HepG2 (cell line): Measurements from ENCODE around the gene MRPS11. TPM values are rescaled to one million over a fixed set of nuclear protein-coding genes. Genes with fewer than 3 reads are reported as not detected.

Source experiments
- ATAC-seq: fragments of 200-7000 bp; cut with Tn5 transposase; 3 replicates; pipeline ENCODE4 v1.9.1; 2020; ENCODE audit warnings: mild to moderate bottlenecking, moderate library complexity
- BruUV-seq: library from RNA; stranded (reverse); fragments of 400-500 nt; replicated peaks from 2 replicates; lab custom pipeline; 2021; lab: Mats Ljungman, UMichigan
- CTCF ChIA-PET: fragments of 300-600 bp; formaldehyde crosslinking; extraction: SDS; loops from one replicate; lab custom pipeline; 2021; ENCODE audit warnings: low total read pairs, inconsistent platforms, low intra/inter-chr PET ratio; lab: Yijun Ruan, JAX
- POLR2A ChIA-PET: fragments of 350-600 bp; sonication (Branson Sonifier 250); formaldehyde crosslinking; loops from one replicate; lab custom pipeline; 2020; ENCODE audit warnings: antibody characterized with exemption, inconsistent platforms; lab: Yijun Ruan, JAX
- DNase-seq: peaks from one replicate; pipeline ENCODE4 v3.0.0-alpha.2; 2015; ENCODE audit warnings: low spot score
- FAIRE-seq: peaks from 3 replicates; lab custom pipeline; 2011; peaks lifted over from hg19 to GRCh38; lab: Jason Lieb, UNC
- H2AFZ ChIP-seq: one replicate; pipeline ENCODE4 v1.6.1; 2011; ENCODE audit warnings: low read length, inconsistent platforms
- H3K27ac ChIP-seq: fragments of 300-600 bp; 3 replicates; pipeline ENCODE4 v1.8.0; 2011; ENCODE audit warnings: mixed run types, mild to moderate bottlenecking, mixed read lengths, low read length, inconsistent platforms; ENCODE audit not compliant: insufficient read depth; ENCODE audit errors: extremely low read length
- H3K27me3 ChIP-seq, 2 experiments: fragments of 200-600 bp in 1 of 2; 2 replicates in 1 of 2; 3 replicates in 1 of 2; pipeline versions ENCODE4 v1.6.0 to v1.8.0; 2011; ENCODE audit warnings: low read length in 2 of 2, mild to moderate bottlenecking in 2 of 2, moderate library complexity in 2 of 2, inconsistent platforms in 1 of 2; ENCODE audit not compliant: insufficient read depth in 2 of 2, control insufficient read depth in 1 of 2
- H3K36me3 ChIP-seq, 2 experiments: fragments of 200-600 bp in 1 of 2; replicated peaks in 1 of 2; 2 replicates in 1 of 2; 3 replicates in 1 of 2; pipeline versions ENCODE4 v1.5.1 to v1.8.0; 2011; ENCODE audit warnings: low read length in 2 of 2, inconsistent platforms in 1 of 2; ENCODE audit not compliant: insufficient read depth in 2 of 2, control insufficient read depth in 1 of 2
- H3K4me1 ChIP-seq: 2 replicates; pipeline ENCODE4 v1.5.1; 2012; ENCODE audit warnings: low read length, inconsistent platforms; ENCODE audit not compliant: insufficient read depth
- H3K4me2 ChIP-seq: 2 replicates; pipeline ENCODE4 v1.6.0; 2011; ENCODE audit warnings: low read depth, low read length, inconsistent platforms
- H3K4me3 ChIP-seq, 3 experiments: fragments of 200-600 bp in 1 of 3; sonication (generic), shearing (Covaris generic) in 1 of 3; replicated peaks in 1 of 3; 2 replicates each; pipeline ENCODE4 v1.5.1; 2011 to 2016; ENCODE audit warnings: low read length in 3 of 3, inconsistent platforms in 2 of 3, low read depth in 2 of 3, mild to moderate bottlenecking in 2 of 3, control low read depth in 1 of 3, mixed read lengths in 1 of 3; ENCODE audit not compliant: insufficient read depth in 1 of 3
- H3K79me2 ChIP-seq: one replicate; pipeline ENCODE4 v1.6.1; 2011; ENCODE audit warnings: low read length, inconsistent platforms; ENCODE audit not compliant: insufficient read depth
- H3K9ac ChIP-seq: 2 replicates; pipeline ENCODE4 v1.6.0; 2011; ENCODE audit warnings: mild to moderate bottlenecking, low read depth, low read length, inconsistent platforms; ENCODE audit not compliant: insufficient read depth
- H3K9me3 ChIP-seq: 2 replicates; pipeline ENCODE4 v1.5.1; 2012; ENCODE audit warnings: mild to moderate bottlenecking, low read length
- H4K20me1 ChIP-seq: 2 replicates; pipeline ENCODE4 v1.6.0; 2011; ENCODE audit warnings: inconsistent platforms, mild to moderate bottlenecking, low read length, moderate library complexity; ENCODE audit not compliant: insufficient read depth
- HCFC1 ChIP-seq: fragments of 150-350 bp; IDR thresholded peaks from 2 replicates; pipeline ENCODE4 v1.6.1; 2014; ENCODE audit warnings: low read depth, low read length
- IRX3 ChIP-seq: sonication (generic); formaldehyde crosslinking; IDR thresholded peaks from 2 replicates; pipeline ENCODE4 v1.8.1; 2023; ENCODE audit warnings: mild to moderate bottlenecking, low read depth, missing genetic modification reagents, borderline replicate concordance
- MZF1 ChIP-seq: sonication (generic); formaldehyde crosslinking; IDR thresholded peaks from 2 replicates; pipeline ENCODE4 v1.8.1; 2023; ENCODE audit warnings: mild to moderate bottlenecking, missing genetic modification reagents, borderline replicate concordance
- PBX2 ChIP-seq: IDR thresholded peaks from 2 replicates; pipeline ENCODE4 v1.6.1; 2016; ENCODE audit warnings: control low read depth
- TCF12 ChIP-seq, 2 experiments: fragments of 450-650 bp in 1 of 2; sonication (generic) in 1 of 2; formaldehyde crosslinking in 1 of 2; IDR thresholded peaks; 2 replicates each; pipeline versions ENCODE4 v1.6.1 to v1.8.0; 2017 to 2022; ENCODE audit warnings: antibody characterized with exemption in 1 of 2, mild to moderate bottlenecking in 1 of 2, missing genetic modification reagents in 1 of 2, moderate library complexity in 1 of 2
- TRIM24 ChIP-seq: sonication (generic); formaldehyde crosslinking; IDR thresholded peaks from 2 replicates; pipeline ENCODE4 v1.8.0; 2022; ENCODE audit warnings: mild to moderate bottlenecking, missing genetic modification reagents
- ZBTB2 ChIP-seq: sonication (generic); formaldehyde crosslinking; IDR thresholded peaks from 2 replicates; pipeline ENCODE4 v1.8.0; 2022; ENCODE audit warnings: low read depth, missing genetic modification reagents
- WGBS: methylation state at CpG from one replicate; pipeline ENCODE4 v1.1.6; 2017; ENCODE audit warnings: low lambda C conversion rate; 5-methylcytosine and 5-hydroxymethylcytosine counted together
- in situ Hi-C: cut with HindIII; loops from 2 replicates; pipeline ENCODE4 v1.10.0; 2017; ENCODE audit warnings: low pct_unique_long_range_greater_than_20kb; ENCODE audit not compliant: extremely low pct_ligation_motif_present
- intact Hi-C: fragments of 100-400 bp; cut with micrococcal nuclease; formaldehyde crosslinking; loops from one replicate; pipeline ENCODE4 v1.10.0; 2022; ENCODE audit not compliant: unreplicated experiment
- polyA plus RNA-seq, 8 experiments: library from polyadenylated mRNA; depleted of rRNA in 3 of 8; stranded (reverse) in 7 of 8; unstranded in 1 of 8; fragments of >200 nt; fragmentation: Illumina TruSeq in 4 of 8; extraction: Trizol in 4 of 8; gene quantifications; 2 replicates each; pipeline versions ENCODE4 v1.2.1 to v1.2.3, GENCODE V29; 2011 to 2016; ENCODE audit warnings: low read depth in 4 of 8, missing spikeins in 1 of 8, mixed read lengths in 1 of 8; ENCODE audit not compliant: insufficient read depth in 1 of 8
- total RNA-seq, 5 experiments: library from RNA; depleted of rRNA; stranded (reverse); fragments of >200 nt; fragmentation: Illumina TruSeq; extraction: Trizol; gene quantifications; 2 replicates each; pipeline ENCODE4 v1.2.3, GENCODE V29; 2016; ENCODE audit warnings: low read depth in 1 of 5

Gene MRPS11
- total and polyA plus RNA-seq, 2 of the 13 experiments (the other 11 are each of a cell fraction or from before 2014, with no cell fraction given) = 50.1 to 72.7 TPM

DNA sequence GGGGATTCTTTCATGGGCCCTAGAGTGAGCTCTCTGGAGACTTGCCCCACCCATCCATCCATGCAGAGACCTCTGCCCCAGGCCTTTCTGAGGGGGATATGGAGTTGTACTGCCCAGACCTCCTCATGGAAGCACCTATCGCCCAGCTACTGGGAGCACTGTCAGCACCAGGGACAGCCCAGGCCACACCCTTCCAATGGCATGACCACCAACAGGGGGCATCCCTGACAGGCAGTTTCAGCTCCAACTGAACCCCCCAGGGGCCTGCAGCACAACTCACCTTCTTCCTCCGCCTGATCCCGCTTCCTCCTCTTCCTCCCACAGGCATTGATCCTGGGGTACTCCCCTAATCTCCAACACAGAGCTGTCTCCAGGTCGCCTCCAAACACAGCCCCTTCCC, 21.8 kb downstream of the MRPS11 start (continued):
- TF ChIP-seq PBX2 = no peak
- no peak for TF ChIP-seq TRIM24 (CRISPR knock-in tag)

GRCh38 chr15:88490036-88490435, 22.5 kb downstream of the MRPS11 start:
- BruUV-seq = no TSS peak
- ChIA-PET POLR2A (interaction anchor here (0.6 kb wide), 1 partner anchor 28 kb away, joined by 3 read pairs; no protein-coding TSS in a partner anchor), CTCF (no interaction called here)
- Histone ChIP-seq H3K79me2 (no peaks in the 10 kb centered on the region), H3K9ac (no peak overlapping the region), H3K4me2 (no peak overlapping the region), H3K4me1 (no peaks in the 10 kb centered on the region), H3K9me3 (no peaks in the 10 kb centered on the region), H4K20me1 (no peaks in the 10 kb centered on the region), H2AFZ (no peak overlapping the region), H3K4me3 (no peak overlapping the region), H3K36me3 (no peaks in the 10 kb centered on the region), H3K27me3 (no peaks in the 10 kb centered on the region), H3K27ac (no peak overlapping the region)
- intact Hi-C loops (no loop called here), in situ Hi-C loops (no loop called here)
- no peak for FAIRE-seq
- no peak for TF ChIP-seq MZF1 (CRISPR knock-in tag)
- no peak for TF ChIP-seq HCFC1
- no peak for TF ChIP-seq IRX3 (CRISPR knock-in tag)
- WGBS = 48% methylated on average over 3 of the region's 3 CpGs
- DNase-seq = no peak
- no peak for ATAC-seq

- Histone ChIP-seq H3K4me1 (no peaks in the 10 kb centered on the region), H3K4me2 (no peak overlapping the region), H4K20me1 (no peaks in the 10 kb centered on the region), H3K4me3 (no peak overlapping the region), H3K79me2 (no peaks in the 10 kb centered on the region), H2AFZ (no peak overlapping the region), H3K27me3 (no peaks in the 10 kb centered on the region), H3K36me3 (no peaks in the 10 kb centered on the region), H3K9ac (no peak overlapping the region), H3K9me3 (no peaks in the 10 kb centered on the region), H3K27ac (no peak overlapping the region)
- ChIA-PET POLR2A (no interaction called here), CTCF (no interaction called here)
- no peak for ATAC-seq
- FAIRE-seq = no peak
- BruUV-seq = no TSS peak
- WGBS = 46% methylated on average over 8 of the region's 10 CpGs
- no peak for DNase-seq
- in situ Hi-C loops = no loop called here
- intact Hi-C loops = no loop called here
- no peak for TF ChIP-seq TCF12 (IDR thresholded peaks at IDR 0.05)
- TF ChIP-seq TCF12 (CRISPR knock-in tag; IDR thresholded peaks at IDR 0.05) = no peak
- no peak for TF ChIP-seq ZBTB2
- TF ChIP-seq, all 625 proteins: peak for 0
Measured at GRCh38 chr15:88491158-88491557, 23.6 kb downstream of the MRPS11 start.
